Caco-2 (cell line): ENCODE data around the gene QPCTL. TPM values are rescaled to one million over a fixed set of nuclear protein-coding genes. Genes with fewer than 3 reads are reported as not detected.
"Not testable (repeated sequence)": the region's sequence is repeated elsewhere in the genome, so short reads cannot be mapped to it uniquely, and the experiment has no call there.

Experiments
- BruUV-seq: library from RNA; stranded (reverse); fragments of 400-500 nt; replicated peaks from 2 replicates; lab custom pipeline; 2021; lab: Mats Ljungman, UMichigan
- CTCF ChIA-PET: fragments of 300-600 bp; sonication (Branson Sonifier 250); formaldehyde crosslinking; loops from one replicate; lab custom pipeline; 2022; ENCODE audit warnings: antibody characterized with exemption; lab: Charles Lee
- POLR2A ChIA-PET: fragments of 300-600 bp; sonication (Branson Sonifier 250); formaldehyde crosslinking; loops from one replicate; lab custom pipeline; 2022; ENCODE audit warnings: antibody characterized with exemption; lab: Charles Lee
- DNase-seq, 2 experiments: peaks; one replicate each; pipeline versions ENCODE4 v3.0.0 to v3.0.0-alpha.2; 2020 to 2022
- H3K27me3 ChIP-seq: replicated peaks from 2 replicates; pipeline ENCODE4 v1.6.0; 2011; ENCODE audit warnings: low read length; ENCODE audit not compliant: control insufficient read depth, insufficient read depth
- H3K36me3 ChIP-seq: 2 replicates; pipeline ENCODE4 v1.5.1; 2011; ENCODE audit warnings: low read length; ENCODE audit not compliant: control insufficient read depth, insufficient read depth
- H3K4me1 ChIP-seq: fragments of 250-450 bp; sonication (Bioruptor Pico); 2 replicates; pipeline ENCODE4 v1.5.1; 2020; ENCODE audit warnings: mild to moderate bottlenecking
- H3K4me3 ChIP-seq: 2 replicates; pipeline ENCODE4 v1.5.1; 2011; ENCODE audit warnings: low read depth, mild to moderate bottlenecking, control low read depth, low read length
- H3K9me3 ChIP-seq: fragments of 250-450 bp; sonication (Bioruptor Pico); 2 replicates; pipeline ENCODE4 v1.5.1; 2020; ENCODE audit warnings: mild to moderate bottlenecking, moderate library complexity
- H3K27ac Mint-ChIP-seq: one replicate; pipeline ENCODE4 v1.8.0; 2022; ENCODE audit warnings: mixed read lengths; ENCODE audit not compliant: unreplicated experiment
- H3K27me3 Mint-ChIP-seq: one replicate; pipeline ENCODE4 v1.8.0; 2022; ENCODE audit warnings: mixed read lengths; ENCODE audit not compliant: insufficient read depth, unreplicated experiment
- H3K36me3 Mint-ChIP-seq: one replicate; pipeline ENCODE4 v1.8.0; 2022; ENCODE audit warnings: mild to moderate bottlenecking, mixed read lengths; ENCODE audit not compliant: insufficient read depth, unreplicated experiment
- H3K4me1 Mint-ChIP-seq: one replicate; pipeline ENCODE4 v1.8.0; 2022; ENCODE audit warnings: low read depth, mixed read lengths; ENCODE audit not compliant: unreplicated experiment
- H3K4me3 Mint-ChIP-seq: one replicate; pipeline ENCODE4 v1.8.0; 2022; ENCODE audit warnings: mild to moderate bottlenecking, moderate library complexity, mixed read lengths; ENCODE audit not compliant: unreplicated experiment
- H3K9me3 Mint-ChIP-seq: one replicate; pipeline ENCODE4 v1.8.0; 2022; ENCODE audit warnings: mixed read lengths; ENCODE audit not compliant: unreplicated experiment
- CTCF ChIP-seq, 2 experiments: fragments of 200-600 bp in 1 of 2; IDR thresholded peaks; 1 replicate in 1 of 2; 2 replicates in 1 of 2; pipeline versions ENCODE4 v1.5.1 to v1.8.0; 2011 to 2022; ENCODE audit warnings: antibody characterized with exemption in 1 of 2, control low read depth in 1 of 2, inconsistent platforms in 1 of 2, low read depth in 1 of 2, low read length in 1 of 2, mild to moderate bottlenecking in 1 of 2, moderate library complexity in 1 of 2; ENCODE audit not compliant: insufficient read depth in 1 of 2, severe bottlenecking in 1 of 2, unreplicated experiment in 1 of 2
- intact Hi-C: fragments of 100-400 bp; cut with micrococcal nuclease; formaldehyde crosslinking; loops from one replicate; pipeline ENCODE4 v1.10.0; 2022; ENCODE audit not compliant: unreplicated experiment
- total RNA-seq: library from RNA; stranded (reverse); gene quantifications from 2 replicates; pipeline ENCODE4 v1.2.3, GENCODE V29; 2022

The QPCTL gene
- total RNA-seq, 1 experiment from 2014 or later, result 16.9 TPM

GRCh38 chr19:45745606-45746005, 53.1 kb downstream of the QPCTL start:
- no peak for DNase-seq
- Mint-ChIP-seq H3K4me1 (no peaks in the 10 kb centered on the region), H3K27me3 (no peaks in the 10 kb centered on the region), H3K4me3 (no peak overlapping the region), H3K27ac (no peak overlapping the region), H3K9me3 (no peaks in the 10 kb centered on the region), H3K36me3 (peaks cover 5% of the 10 kb centered on the region)
- no TSS peak for BruUV-seq
- H3K4me1 ChIP-seq, result no peaks in the 10 kb centered on the region
- intact Hi-C loops, result no loop called here
- no peaks in the 10 kb centered on the region for H3K27me3 ChIP-seq
- POLR2A ChIA-PET, result no interaction called here
- CTCF ChIA-PET, result interaction anchor here (0.7 kb wide), 1 partner anchor 153 kb away, joined by 4 read pairs; no protein-coding TSS in a partner anchor
- H3K4me3 ChIP-seq, result no peak overlapping the region
- no peak for TF ChIP-seq CTCF (IDR thresholded peaks at IDR 0.05; ENCODE audit: insufficient read depth in 1 of 2, low read depth in 1 of 2, low read length in 1 of 2, severe bottlenecking in 1 of 2, unreplicated experiment in 1 of 2)
- no peaks in the 10 kb centered on the region for H3K36me3 ChIP-seq
- no peaks in the 10 kb centered on the region for H3K9me3 ChIP-seq

- H3K9me3 Mint-ChIP-seq, result no peaks in the 10 kb centered on the region
- no peaks in the 10 kb centered on the region for H3K27me3 Mint-ChIP-seq
- no TSS peak for BruUV-seq
- intact Hi-C loops, result no loop called here
- H3K27ac Mint-ChIP-seq, result no peak overlapping the region
- H3K4me3 ChIP-seq, result no peak overlapping the region
- no peaks in the 10 kb centered on the region for H3K9me3 ChIP-seq
- no peak for TF ChIP-seq CTCF (IDR thresholded peaks at IDR 0.05; ENCODE audit: insufficient read depth in 1 of 2, low read depth in 1 of 2, low read length in 1 of 2, severe bottlenecking in 1 of 2, unreplicated experiment in 1 of 2)
- H3K4me1 Mint-ChIP-seq, result no peaks in the 10 kb centered on the region
- ChIA-PET CTCF (no interaction called here), POLR2A (no interaction called here)
- peaks cover 5% of the 10 kb centered on the region for H3K36me3 Mint-ChIP-seq
- DNase-seq, result no peak
- no peaks in the 10 kb centered on the region for H3K4me1 ChIP-seq
- H3K4me3 Mint-ChIP-seq, result no peak overlapping the region
- no peaks in the 10 kb centered on the region for H3K27me3 ChIP-seq
- H3K36me3 ChIP-seq, result no peaks in the 10 kb centered on the region
Measured at GRCh38 chr19:45746866-45747265, 54.4 kb downstream of the QPCTL start.

GRCh38 chr19:45747513-45747912, 55.0 kb downstream of the QPCTL start:
- no TSS peak for BruUV-seq

GRCh38 chr19:45751483-45751882, 59.0 kb downstream of the QPCTL start:
- H3K36me3 Mint-ChIP-seq, H3K4me3 Mint-ChIP-seq, H3K4me3 ChIP-seq, H3K4me1 ChIP-seq, POLR2A ChIA-PET, H3K4me1 Mint-ChIP-seq, H3K9me3 ChIP-seq, H3K27me3 Mint-ChIP-seq, H3K36me3 ChIP-seq, H3K27me3 ChIP-seq, H3K9me3 Mint-ChIP-seq, H3K27ac Mint-ChIP-seq, intact Hi-C loops, DNase-seq, BruUV-seq: not testable (repeated sequence)
- CTCF ChIA-PET, result interaction anchor here (0.8 kb wide), 1 partner anchor 312 kb away, joined by 3 read pairs; no protein-coding TSS in a partner anchor

More at GRCh38 chr19:45747513-45747912, 55.0 kb downstream of the QPCTL start:
- no peaks in the 10 kb centered on the region for H3K9me3 ChIP-seq
- no peaks in the 10 kb centered on the region for H3K27me3 ChIP-seq
- no peak overlapping the region for H3K4me3 ChIP-seq
- no peak for DNase-seq
- no peaks in the 10 kb centered on the region for H3K27me3 Mint-ChIP-seq
- no peaks in the 10 kb centered on the region for H3K9me3 Mint-ChIP-seq
- no peak overlapping the region for H3K4me3 Mint-ChIP-seq
- H3K4me1 Mint-ChIP-seq, result no peaks in the 10 kb centered on the region
- ChIA-PET POLR2A (no interaction called here), CTCF (no interaction called here)
- no peak for TF ChIP-seq CTCF (IDR thresholded peaks at IDR 0.05; ENCODE audit: insufficient read depth in 1 of 2, low read depth in 1 of 2, low read length in 1 of 2, severe bottlenecking in 1 of 2, unreplicated experiment in 1 of 2)
- peaks cover 4% of the 10 kb centered on the region for H3K36me3 Mint-ChIP-seq
- H3K27ac Mint-ChIP-seq, result no peak overlapping the region
- no peaks in the 10 kb centered on the region for H3K4me1 ChIP-seq
- H3K36me3 ChIP-seq, result no peaks in the 10 kb centered on the region
- intact Hi-C loops, result no loop called here
